ENCODE data around the gene RNF207.
A peak's percentile ranks its signal among the peaks of the same experiment; 100 is the strongest.

DNA sequence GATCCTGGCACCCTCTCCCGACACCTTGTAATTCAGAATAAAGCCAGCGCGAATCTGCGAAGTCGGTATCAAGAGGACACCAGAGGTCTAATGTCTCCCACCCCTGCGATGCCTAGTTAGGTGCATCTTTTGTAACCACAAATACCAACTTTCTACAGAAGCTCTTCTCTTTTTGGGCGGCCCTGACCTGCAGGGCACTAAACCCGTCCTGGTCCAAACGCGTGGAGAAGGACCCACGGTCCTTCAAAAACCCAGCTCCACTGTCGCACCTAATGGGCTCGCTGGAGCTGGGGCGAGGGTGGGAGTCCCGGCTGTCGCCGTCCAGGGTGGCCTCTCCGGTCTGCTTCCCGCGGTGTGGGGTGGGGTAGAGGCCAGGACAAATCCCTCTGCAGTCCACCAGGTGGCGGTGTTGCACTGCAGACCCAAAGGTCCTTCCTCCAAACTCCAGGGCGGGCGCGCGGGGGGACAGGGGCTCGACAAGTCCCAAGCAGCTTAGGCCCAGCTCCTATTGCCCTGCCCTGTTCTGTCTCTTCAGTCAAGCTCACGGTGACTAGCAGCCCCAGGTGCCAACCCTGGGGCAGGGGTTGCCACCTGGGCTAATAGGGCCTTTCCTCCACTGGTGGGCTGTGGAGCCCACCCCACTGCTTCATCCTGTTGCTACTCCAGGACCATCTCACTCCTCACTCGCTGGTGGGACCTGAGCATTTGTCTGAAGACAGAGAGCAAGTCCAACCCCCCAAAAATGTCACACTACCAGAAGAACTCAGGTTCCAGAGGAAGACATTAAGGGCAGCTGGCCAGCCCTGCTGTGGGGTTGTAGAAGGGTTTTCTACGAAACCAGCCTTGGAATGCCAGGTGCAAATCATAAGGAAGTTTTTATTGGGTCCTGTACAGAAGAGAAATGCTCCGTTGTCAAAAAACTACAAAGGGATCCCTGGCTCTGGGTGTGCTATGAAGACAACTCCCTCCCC is 40.9 kb downstream of the RNF207 start:
- no peak for TF ChIP-seq POLR2A (IDR thresholded peaks at IDR 0.05)
- TF ChIP-seq, protein P1, sequence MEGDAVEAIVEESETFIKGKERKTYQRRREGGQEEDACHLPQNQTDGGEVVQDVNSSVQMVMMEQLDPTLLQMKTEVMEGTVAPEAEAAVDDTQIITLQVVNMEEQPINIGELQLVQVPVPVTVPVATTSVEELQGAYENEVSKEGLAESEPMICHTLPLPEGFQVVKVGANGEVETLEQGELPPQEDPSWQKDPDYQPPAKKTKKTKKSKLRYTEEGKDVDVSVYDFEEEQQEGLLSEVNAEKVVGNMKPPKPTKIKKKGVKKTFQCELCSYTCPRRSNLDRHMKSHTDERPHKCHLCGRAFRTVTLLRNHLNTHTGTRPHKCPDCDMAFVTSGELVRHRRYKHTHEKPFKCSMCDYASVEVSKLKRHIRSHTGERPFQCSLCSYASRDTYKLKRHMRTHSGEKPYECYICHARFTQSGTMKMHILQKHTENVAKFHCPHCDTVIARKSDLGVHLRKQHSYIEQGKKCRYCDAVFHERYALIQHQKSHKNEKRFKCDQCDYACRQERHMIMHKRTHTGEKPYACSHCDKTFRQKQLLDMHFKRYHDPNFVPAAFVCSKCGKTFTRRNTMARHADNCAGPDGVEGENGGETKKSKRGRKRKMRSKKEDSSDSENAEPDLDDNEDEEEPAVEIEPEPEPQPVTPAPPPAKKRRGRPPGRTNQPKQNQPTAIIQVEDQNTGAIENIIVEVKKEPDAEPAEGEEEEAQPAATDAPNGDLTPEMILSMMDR (IDR thresholded peaks at IDR 0.05) = peak; percentile 87 to 96 (median 90)
